GM12878 (cell line): ENCODE measurements around the gene LMBR1. TPM values are rescaled to one million over a fixed set of nuclear protein-coding genes. Genes with fewer than 3 reads are reported as not detected.

Experiments used
- BRCA1 ChIP-seq: IDR thresholded peaks from 2 replicates; pipeline ENCODE4 v1.6.1; 2011; ENCODE audit warnings: low read depth, low read length, improper control_type of control experiment
- FOXM1 ChIP-seq: IDR thresholded peaks from 2 replicates; pipeline ENCODE4 v1.6.1; 2012; ENCODE audit warnings: low read depth, mild to moderate bottlenecking, inconsistent platforms, low read length, moderate library complexity
- IKZF2 ChIP-seq, 2 experiments: fragments of 450-650 bp; IDR thresholded peaks; 2 replicates each; pipeline ENCODE4 v1.6.1; 2017; ENCODE audit warnings: mild to moderate bottlenecking in 2 of 2, moderate library complexity in 2 of 2
- IRF5 ChIP-seq: fragments of 450-650 bp; IDR thresholded peaks from 2 replicates; pipeline ENCODE4 v1.6.1; 2017; ENCODE audit warnings: borderline replicate concordance
- JUND ChIP-seq: IDR thresholded peaks from 2 replicates; pipeline ENCODE4 v1.6.1; 2012; ENCODE audit warnings: low read depth, mild to moderate bottlenecking, low read length, improper control_type of control experiment, moderate library complexity
- KLF5 ChIP-seq: fragments of 450-650 bp; IDR thresholded peaks from 2 replicates; pipeline ENCODE4 v1.6.1; 2014; ENCODE audit warnings: mild to moderate bottlenecking; ENCODE audit not compliant: partially characterized antibody
- NBN ChIP-seq: fragments of 450-650 bp; IDR thresholded peaks from 2 replicates; pipeline ENCODE4 v1.6.1; 2016
- NFIC ChIP-seq: IDR thresholded peaks from 2 replicates; pipeline ENCODE4 v1.6.1; 2012; ENCODE audit warnings: low read depth, mild to moderate bottlenecking, inconsistent platforms, low read length, moderate library complexity
- PML ChIP-seq: IDR thresholded peaks from 2 replicates; pipeline ENCODE4 v1.6.1; 2012; ENCODE audit warnings: low read length, inconsistent platforms
- POU2F2 ChIP-seq: IDR thresholded peaks from 3 replicates; pipeline ENCODE4 v1.6.1; 2011; ENCODE audit warnings: low read depth, mild to moderate bottlenecking, low read length, borderline replicate concordance
- SREBF1 ChIP-seq: IDR thresholded peaks from 2 replicates; pipeline ENCODE4 v1.6.1; 2012; ENCODE audit warnings: mild to moderate bottlenecking, low read length
- SRF ChIP-seq, 2 experiments: IDR thresholded peaks; 2 replicates each; pipeline ENCODE4 v1.6.1; 2011; ENCODE audit warnings: low read depth in 2 of 2, low read length in 2 of 2, mild to moderate bottlenecking in 1 of 2, moderate library complexity in 1 of 2
- TCF12 ChIP-seq: IDR thresholded peaks from 2 replicates; pipeline ENCODE4 v1.6.1; 2011; ENCODE audit warnings: low read depth, mild to moderate bottlenecking, low read length
- TCF3 ChIP-seq: IDR thresholded peaks from 2 replicates; pipeline ENCODE4 v1.6.1; 2012; ENCODE audit warnings: low read depth, mild to moderate bottlenecking, low read length, borderline replicate concordance; ENCODE audit not compliant: insufficient read depth
- YY1 ChIP-seq: IDR thresholded peaks from 2 replicates; pipeline ENCODE4 v1.6.1; 2011; ENCODE audit warnings: low read depth, mild to moderate bottlenecking, low read length
- ZBTB40 ChIP-seq: fragments of 450-650 bp; IDR thresholded peaks from 2 replicates; pipeline ENCODE4 v1.6.1; 2016; ENCODE audit warnings: mild to moderate bottlenecking, moderate library complexity, borderline replicate concordance
- ZNF207 ChIP-seq: fragments of 450-650 bp; IDR thresholded peaks from 2 replicates; pipeline ENCODE4 v1.6.1; 2014; ENCODE audit warnings: antibody characterized with exemption, mild to moderate bottlenecking, borderline replicate concordance
- ZNF24 ChIP-seq: fragments of 450-650 bp; IDR thresholded peaks from 2 replicates; pipeline ENCODE4 v1.6.1; 2017; ENCODE audit warnings: antibody characterized with exemption, mild to moderate bottlenecking
- polyA plus RNA-seq, 11 experiments: library from polyadenylated mRNA; depleted of rRNA in 4 of 11; unstranded in 6 of 11; stranded (reverse) in 5 of 11; fragments of >200 nt; fragmentation: Nextera tagmentation in 4 of 11; fragmentation: Illumina TruSeq in 1 of 11; extraction: Ambion mirVana in 4 of 11; extraction: Trizol in 1 of 11; gene quantifications; 1 replicate in 1 of 11; 2 replicates in 10 of 11; pipeline versions ENCODE4 v1.2.1 to v1.2.3, GENCODE V29; 2011 to 2016; ENCODE audit warnings: inconsistent platforms in 2 of 11, missing spikeins in 2 of 11, low read depth in 1 of 11
- total RNA-seq, 4 experiments: library from RNA; depleted of rRNA in 3 of 4; stranded (reverse); fragments of >200 nt in 3 of 4; fragmentation: Illumina TruSeq in 1 of 4; extraction: Trizol in 1 of 4; gene quantifications; 2 replicates each; pipeline versions ENCODE4 v1.2.1 to v1.2.3, GENCODE V29; 2013 to 2021
- TF ChIP-seq, protein P1 (sequence below): fragments of 450-650 bp; IDR thresholded peaks from 2 replicates; pipeline ENCODE4 v1.6.1; 2016; ENCODE audit warnings: mild to moderate bottlenecking
- TF ChIP-seq, protein P2 (sequence below): fragments of 450-650 bp; IDR thresholded peaks from 2 replicates; pipeline ENCODE4 v1.6.1; 2017; ENCODE audit warnings: antibody characterized with exemption, mild to moderate bottlenecking, moderate library complexity

The LMBR1 gene
- total and polyA plus RNA-seq, 10 of the 15 experiments (the other 5 are each of a cell fraction or from before 2014, with no cell fraction given) = 4.0 to 63.5 (median 28.8) TPM

GRCh38 chr7:156640257-156640948, 252.6 kb downstream of the LMBR1 start, which contains the start of gene RNF32 (continued):
- TF ChIP-seq, protein P1, sequence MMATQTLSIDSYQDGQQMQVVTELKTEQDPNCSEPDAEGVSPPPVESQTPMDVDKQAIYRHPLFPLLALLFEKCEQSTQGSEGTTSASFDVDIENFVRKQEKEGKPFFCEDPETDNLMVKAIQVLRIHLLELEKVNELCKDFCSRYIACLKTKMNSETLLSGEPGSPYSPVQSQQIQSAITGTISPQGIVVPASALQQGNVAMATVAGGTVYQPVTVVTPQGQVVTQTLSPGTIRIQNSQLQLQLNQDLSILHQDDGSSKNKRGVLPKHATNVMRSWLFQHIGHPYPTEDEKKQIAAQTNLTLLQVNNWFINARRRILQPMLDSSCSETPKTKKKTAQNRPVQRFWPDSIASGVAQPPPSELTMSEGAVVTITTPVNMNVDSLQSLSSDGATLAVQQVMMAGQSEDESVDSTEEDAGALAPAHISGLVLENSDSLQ = no peak
- no peak for TF ChIP-seq ZNF24
- TF ChIP-seq NBN = no peak
- no peak for TF ChIP-seq JUND
- TF ChIP-seq PML = peak; percentile 76; the same call in 1 of the 2 replicates
- peak; percentile 84; the same call in 1 of the 2 replicates for TF ChIP-seq YY1
- TF ChIP-seq FOXM1 = no peak
- TF ChIP-seq SRF (IDR thresholded peaks at IDR 0.05; ENCODE audit: low read depth in 2 of 2, low read length in 2 of 2) = no peak
- TF ChIP-seq POU2F2 = 0 out of 3 replicates have a peak, but pooled peaks have one; percentile 6
- TF ChIP-seq BRCA1 = no peak
- peak; percentile 42 to 44; a peak in 3 of 4 replicates for TF ChIP-seq IKZF2 (IDR thresholded peaks at IDR 0.05)
- peak; percentile 34; the same call in 1 of the 2 replicates for TF ChIP-seq ZNF207
- TF ChIP-seq NFIC = no peak
- TF ChIP-seq, protein P2, sequence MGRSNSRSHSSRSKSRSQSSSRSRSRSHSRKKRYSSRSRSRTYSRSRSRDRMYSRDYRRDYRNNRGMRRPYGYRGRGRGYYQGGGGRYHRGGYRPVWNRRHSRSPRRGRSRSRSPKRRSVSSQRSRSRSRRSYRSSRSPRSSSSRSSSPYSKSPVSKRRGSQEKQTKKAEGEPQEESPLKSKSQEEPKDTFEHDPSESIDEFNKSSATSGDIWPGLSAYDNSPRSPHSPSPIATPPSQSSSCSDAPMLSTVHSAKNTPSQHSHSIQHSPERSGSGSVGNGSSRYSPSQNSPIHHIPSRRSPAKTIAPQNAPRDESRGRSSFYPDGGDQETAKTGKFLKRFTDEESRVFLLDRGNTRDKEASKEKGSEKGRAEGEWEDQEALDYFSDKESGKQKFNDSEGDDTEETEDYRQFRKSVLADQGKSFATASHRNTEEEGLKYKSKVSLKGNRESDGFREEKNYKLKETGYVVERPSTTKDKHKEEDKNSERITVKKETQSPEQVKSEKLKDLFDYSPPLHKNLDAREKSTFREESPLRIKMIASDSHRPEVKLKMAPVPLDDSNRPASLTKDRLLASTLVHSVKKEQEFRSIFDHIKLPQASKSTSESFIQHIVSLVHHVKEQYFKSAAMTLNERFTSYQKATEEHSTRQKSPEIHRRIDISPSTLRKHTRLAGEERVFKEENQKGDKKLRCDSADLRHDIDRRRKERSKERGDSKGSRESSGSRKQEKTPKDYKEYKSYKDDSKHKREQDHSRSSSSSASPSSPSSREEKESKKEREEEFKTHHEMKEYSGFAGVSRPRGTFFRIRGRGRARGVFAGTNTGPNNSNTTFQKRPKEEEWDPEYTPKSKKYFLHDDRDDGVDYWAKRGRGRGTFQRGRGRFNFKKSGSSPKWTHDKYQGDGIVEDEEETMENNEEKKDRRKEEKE = no peak
- 0 out of 2 replicates have a peak, but pooled peaks have one; percentile 6 for TF ChIP-seq ZBTB40
- TF ChIP-seq KLF5 = no peak
- TF ChIP-seq TCF3 = peak; percentile 54; the same call in 1 of the 2 replicates
- TF ChIP-seq IRF5 = no peak
- 0 out of 2 replicates have a peak, but pooled peaks have one; percentile 6 for TF ChIP-seq TCF12
- TF ChIP-seq SREBF1 = no peak
